Tibial artery (tissue), 4 donors: ENCODE measurements around the gene FCAMR.

ENCODE experiments used
- DNase-seq, 2 donors: peaks; one replicate each; pipeline ENCODE4 v3.0.0-alpha.2; 2019
- H3K27ac ChIP-seq, 2 donors: fragments of 200-600 bp; sonication (generic) in 1 of 2; 1 replicate in 1 of 2; 2 replicates in 1 of 2; pipeline ENCODE4 v1.5.1; 2018 to 2019; ENCODE audit warnings: mild to moderate bottlenecking in 1 of 2
- H3K27me3 ChIP-seq, 2 donors: fragments of 200-600 bp; sonication (generic) in 1 of 2; one replicate each; pipeline versions ENCODE4 v1.5.1 to v1.6.0; 2016 to 2019
- H3K36me3 ChIP-seq, 3 donors: fragments of 200-600 bp; sonication (generic) in 2 of 3; one replicate each; pipeline ENCODE4 v1.5.1; 2016 to 2019; ENCODE audit warnings: mild to moderate bottlenecking in 2 of 3
- H3K4me1 ChIP-seq, 4 donors: fragments of 200-600 bp; sonication (generic) in 2 of 4; 1 replicate in 3 of 4; 2 replicates in 1 of 4; pipeline ENCODE4 v1.5.1; 2016 to 2019
- H3K4me3 ChIP-seq, 2 donors: fragments of 200-600 bp; sonication (generic) in 1 of 2; 1 replicate in 1 of 2; 2 replicates in 1 of 2; pipeline ENCODE4 v1.5.1; 2018 to 2019; ENCODE audit warnings: mild to moderate bottlenecking in 2 of 2
- H3K9me3 ChIP-seq, 3 donors: fragments of 200-600 bp; sonication (generic) in 1 of 3; one replicate each; pipeline ENCODE4 v1.5.1; 2016 to 2019
- intact Hi-C: fragments of 100-400 bp; cut with DNase I; formaldehyde crosslinking; loops from one replicate; pipeline ENCODE4 v1.15.0; 2023; ENCODE audit warnings: low total_unique reads
- TF ChIP-seq, protein P1 (sequence below), 2 experiments: fragments of 200-600 bp in 1 of 2; fragments of 450-650 bp in 1 of 2; IDR thresholded peaks; one replicate each; pipeline ENCODE4 v1.5.1; 2017 to 2019; ENCODE audit warnings: antibody characterized with exemption in 2 of 2, mild to moderate bottlenecking in 1 of 2, moderate library complexity in 1 of 2

FCAMR gene

DNA sequence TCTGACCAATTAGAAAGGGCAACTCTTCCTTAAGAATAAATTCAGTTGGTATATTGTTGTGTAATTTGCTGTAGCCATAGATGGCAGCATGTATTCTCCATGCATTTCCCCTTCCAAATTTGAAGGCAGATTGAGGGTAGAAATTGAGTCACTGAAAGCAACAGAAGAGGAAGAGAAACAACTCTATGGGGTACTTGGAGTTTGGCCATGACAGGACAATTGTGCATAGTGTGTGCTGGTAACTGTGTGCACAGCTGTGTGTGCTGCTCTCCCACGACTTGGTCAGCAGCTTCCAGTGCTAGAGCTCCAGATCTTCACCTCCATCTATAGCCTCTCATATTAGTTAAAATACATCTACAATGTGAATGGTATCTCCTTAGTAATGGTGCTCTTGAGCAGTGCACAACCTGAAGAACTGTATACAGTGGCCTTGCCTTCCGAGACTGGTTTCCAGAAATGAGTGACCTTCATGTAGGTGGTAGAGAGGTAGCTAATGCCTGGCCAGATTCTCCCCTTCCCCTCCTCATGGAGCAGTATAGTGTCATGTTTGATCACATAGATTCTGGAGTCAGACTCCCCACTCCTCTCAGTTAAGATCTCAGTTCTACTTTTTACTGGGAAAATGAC is 882 bp upstream of the FCAMR start:
- no peaks in the 10 kb centered on the region for H3K4me1 ChIP-seq
- intact Hi-C loops: no loop called here
- TF ChIP-seq, protein P1, sequence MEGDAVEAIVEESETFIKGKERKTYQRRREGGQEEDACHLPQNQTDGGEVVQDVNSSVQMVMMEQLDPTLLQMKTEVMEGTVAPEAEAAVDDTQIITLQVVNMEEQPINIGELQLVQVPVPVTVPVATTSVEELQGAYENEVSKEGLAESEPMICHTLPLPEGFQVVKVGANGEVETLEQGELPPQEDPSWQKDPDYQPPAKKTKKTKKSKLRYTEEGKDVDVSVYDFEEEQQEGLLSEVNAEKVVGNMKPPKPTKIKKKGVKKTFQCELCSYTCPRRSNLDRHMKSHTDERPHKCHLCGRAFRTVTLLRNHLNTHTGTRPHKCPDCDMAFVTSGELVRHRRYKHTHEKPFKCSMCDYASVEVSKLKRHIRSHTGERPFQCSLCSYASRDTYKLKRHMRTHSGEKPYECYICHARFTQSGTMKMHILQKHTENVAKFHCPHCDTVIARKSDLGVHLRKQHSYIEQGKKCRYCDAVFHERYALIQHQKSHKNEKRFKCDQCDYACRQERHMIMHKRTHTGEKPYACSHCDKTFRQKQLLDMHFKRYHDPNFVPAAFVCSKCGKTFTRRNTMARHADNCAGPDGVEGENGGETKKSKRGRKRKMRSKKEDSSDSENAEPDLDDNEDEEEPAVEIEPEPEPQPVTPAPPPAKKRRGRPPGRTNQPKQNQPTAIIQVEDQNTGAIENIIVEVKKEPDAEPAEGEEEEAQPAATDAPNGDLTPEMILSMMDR (IDR thresholded peaks at IDR 0.05): no peak
- no peak overlapping the region for H3K4me3 ChIP-seq
- DNase-seq: no peak
- H3K27me3 ChIP-seq: peaks cover 0 to 23% of the 10 kb centered on the region in 2 donors
- no peaks in the 10 kb centered on the region for H3K36me3 ChIP-seq
- no peaks in the 10 kb centered on the region for H3K9me3 ChIP-seq
- no peak overlapping the region for H3K27ac ChIP-seq

DNA sequence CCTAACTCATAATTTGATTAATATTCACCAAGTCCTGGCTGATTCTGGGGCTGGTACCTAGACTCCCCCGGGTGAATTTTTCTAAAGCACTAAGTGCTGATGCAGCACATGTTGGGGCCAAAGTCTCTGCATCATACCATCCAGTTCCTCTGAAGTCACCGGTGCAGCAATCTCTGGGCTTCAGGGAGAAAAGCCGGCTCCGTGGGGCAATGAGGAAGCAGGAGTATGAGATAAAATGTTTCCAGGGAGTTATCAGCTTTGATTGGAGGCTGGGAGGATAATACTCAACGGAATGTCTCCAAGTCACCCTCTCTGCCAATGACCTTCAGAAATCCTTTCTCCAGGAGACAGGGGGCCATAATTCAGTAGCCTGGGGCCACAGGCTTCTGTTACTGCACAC is 1.2 kb downstream of the FCAMR start:
- Histone ChIP-seq H3K4me1 (no peaks in the 10 kb centered on the region), H3K27me3 (peaks cover 0 to 23% of the 10 kb centered on the region in 2 donors), H3K9me3 (no peaks in the 10 kb centered on the region), H3K36me3 (no peaks in the 10 kb centered on the region), H3K4me3 (no peak overlapping the region), H3K27ac (no peak overlapping the region)
- TF ChIP-seq, protein P1 (IDR thresholded peaks at IDR 0.05): no peak
- no peak for DNase-seq
- intact Hi-C loops: no loop called here

DNA sequence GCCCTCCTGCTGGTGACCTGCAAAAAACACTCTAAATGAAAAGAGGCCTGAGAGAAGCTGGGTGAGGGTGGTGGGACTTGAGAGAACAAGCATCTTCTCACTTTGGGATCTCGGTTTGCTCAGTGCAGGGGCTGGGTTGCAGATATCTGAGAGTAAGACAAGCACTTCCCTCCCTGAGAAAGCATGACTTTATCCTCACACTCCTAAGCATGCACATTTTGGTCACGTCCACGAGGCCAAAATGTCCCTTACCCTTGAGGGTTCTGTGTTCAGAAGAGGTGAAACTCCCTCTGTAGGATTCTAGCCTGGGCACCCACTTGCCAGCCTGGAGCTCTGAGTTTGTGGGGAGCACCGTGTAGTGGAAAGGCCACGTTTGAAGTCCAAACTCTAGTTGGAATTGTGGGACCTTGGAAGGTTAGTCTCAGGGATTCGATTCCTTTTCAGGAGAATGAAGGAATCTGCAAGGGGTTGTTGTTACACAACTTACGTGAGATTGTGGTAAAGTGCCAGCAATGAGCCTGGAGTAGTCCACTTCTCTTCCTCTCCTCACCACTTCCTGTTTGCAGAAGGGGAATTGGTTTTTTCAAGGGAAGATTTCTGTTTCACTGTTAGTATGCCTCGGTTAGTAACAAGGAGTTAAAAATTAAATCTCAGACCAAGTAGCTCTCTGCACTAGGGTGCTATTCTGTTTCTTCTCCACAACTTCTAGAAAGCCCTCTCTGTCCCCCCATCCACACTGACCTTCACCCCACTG is 3.0 kb downstream of the FCAMR start:
- no peaks in the 10 kb centered on the region for H3K4me1 ChIP-seq
- no peaks in the 10 kb centered on the region for H3K9me3 ChIP-seq
- H3K27me3 ChIP-seq: peaks cover 0 to 23% of the 10 kb centered on the region in 2 donors
- H3K27ac ChIP-seq: no peak overlapping the region
- no peak for DNase-seq
- H3K4me3 ChIP-seq: no peak overlapping the region
- no peaks in the 10 kb centered on the region for H3K36me3 ChIP-seq
- TF ChIP-seq, protein P1 (IDR thresholded peaks at IDR 0.05): no peak
- intact Hi-C loops: no loop called here

DNA sequence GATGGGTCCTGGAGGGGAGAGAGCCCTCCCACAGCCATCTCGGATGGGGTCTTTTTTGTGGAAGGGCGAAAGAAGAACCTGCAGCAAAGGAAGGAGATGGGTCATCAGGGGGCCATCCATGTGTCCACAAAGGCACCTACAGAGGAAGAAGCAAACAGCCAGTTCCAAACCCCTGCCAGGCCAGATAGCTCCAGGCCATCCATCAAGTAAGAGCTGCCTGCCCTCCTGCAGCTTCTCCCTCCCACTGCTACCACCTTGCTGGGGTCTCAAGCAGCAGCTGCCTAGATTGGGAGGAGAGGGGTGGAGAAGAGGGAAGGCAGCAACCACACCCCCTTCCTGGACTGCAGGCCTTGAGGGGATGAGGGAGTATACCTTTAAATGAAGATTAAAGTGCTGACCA is 4.5 kb downstream of the FCAMR start:
- TF ChIP-seq, protein P1 (IDR thresholded peaks at IDR 0.05): no peak
- no peaks in the 10 kb centered on the region for H3K4me1 ChIP-seq
- intact Hi-C loops: no loop called here
- no peaks in the 10 kb centered on the region for H3K36me3 ChIP-seq
- H3K27ac ChIP-seq: no peak overlapping the region
- no peak for DNase-seq
- peaks cover 0 to 17% of the 10 kb centered on the region in 2 donors for H3K27me3 ChIP-seq
- H3K9me3 ChIP-seq: no peaks in the 10 kb centered on the region
- H3K4me3 ChIP-seq: no peak overlapping the region

DNA sequence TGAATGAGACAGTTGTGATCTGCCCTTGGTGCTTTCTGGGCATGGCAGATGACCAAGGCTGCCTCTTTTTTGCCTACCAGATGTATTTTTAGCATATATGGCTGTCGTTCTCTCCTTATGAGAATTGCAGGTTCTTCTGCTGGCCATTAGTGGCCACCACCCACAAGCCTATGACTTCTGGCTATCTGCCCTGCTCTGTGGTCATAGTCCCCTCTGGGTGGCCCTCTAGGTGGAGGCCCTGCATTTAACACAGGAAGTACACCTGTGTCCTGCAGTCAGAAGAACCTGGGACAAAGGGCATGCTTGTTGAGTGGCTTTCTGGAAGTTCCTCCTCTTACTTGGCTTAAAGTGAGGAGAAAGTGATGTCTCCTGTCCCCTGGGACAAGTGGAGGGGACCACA is 6.5 kb downstream of the FCAMR start:
- H3K9me3 ChIP-seq: no peaks in the 10 kb centered on the region
- TF ChIP-seq, protein P1 (IDR thresholded peaks at IDR 0.05): no peak
- intact Hi-C loops: no loop called here
- peaks cover 0 to 3% of the 10 kb centered on the region in 2 donors for H3K27me3 ChIP-seq
- no peak overlapping the region for H3K27ac ChIP-seq
- DNase-seq: no peak
- no peaks in the 10 kb centered on the region for H3K36me3 ChIP-seq
- H3K4me3 ChIP-seq: no peak overlapping the region
- H3K4me1 ChIP-seq: no peaks in the 10 kb centered on the region
